Measurements from ENCODE around the gene COL18A1. TPM values are rescaled to one million over a fixed set of nuclear protein-coding genes. Genes with fewer than 3 reads are reported as not detected.

The COL18A1 gene
- total RNA-seq, 2 donors from 2014 or later: 56.2 to 229 TPM

DNA sequence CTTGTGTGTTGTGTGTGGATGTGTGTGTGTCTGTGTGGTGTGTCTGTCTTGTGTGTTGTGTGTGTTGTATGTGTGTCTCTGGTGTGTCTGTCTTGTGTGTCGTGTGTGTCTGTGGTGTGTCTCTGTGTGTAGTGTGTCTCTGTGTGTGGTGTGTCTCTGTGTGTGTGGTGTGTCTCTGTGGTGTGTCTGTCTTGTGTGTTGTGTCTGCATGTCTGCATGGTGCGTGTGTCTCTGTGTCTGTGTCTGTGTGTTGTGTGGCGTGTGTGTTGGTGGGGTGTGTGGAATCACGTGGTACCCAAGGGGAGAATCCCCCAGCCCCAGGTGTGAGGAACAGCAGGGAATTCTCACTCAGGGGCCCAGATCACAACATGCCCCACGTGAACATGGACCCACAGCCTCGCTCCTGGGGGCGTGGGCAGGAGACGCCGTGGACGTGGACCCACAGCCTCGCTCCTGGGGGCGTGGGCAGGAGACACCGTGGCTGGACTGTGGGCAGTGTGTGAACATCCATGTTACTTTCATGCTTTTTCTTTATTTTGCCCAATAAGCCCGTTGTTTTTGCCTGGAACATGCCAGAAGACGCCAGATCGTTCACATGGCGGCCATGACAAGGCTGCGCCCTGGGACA, 69.5 kb downstream of the COL18A1 start:
- no peak for TF ChIP-seq POLR2A (IDR thresholded peaks at IDR 0.05)
- TF ChIP-seq POLR2AphosphoS5 (IDR thresholded peaks at IDR 0.05): no peak
- TF ChIP-seq, protein P1, sequence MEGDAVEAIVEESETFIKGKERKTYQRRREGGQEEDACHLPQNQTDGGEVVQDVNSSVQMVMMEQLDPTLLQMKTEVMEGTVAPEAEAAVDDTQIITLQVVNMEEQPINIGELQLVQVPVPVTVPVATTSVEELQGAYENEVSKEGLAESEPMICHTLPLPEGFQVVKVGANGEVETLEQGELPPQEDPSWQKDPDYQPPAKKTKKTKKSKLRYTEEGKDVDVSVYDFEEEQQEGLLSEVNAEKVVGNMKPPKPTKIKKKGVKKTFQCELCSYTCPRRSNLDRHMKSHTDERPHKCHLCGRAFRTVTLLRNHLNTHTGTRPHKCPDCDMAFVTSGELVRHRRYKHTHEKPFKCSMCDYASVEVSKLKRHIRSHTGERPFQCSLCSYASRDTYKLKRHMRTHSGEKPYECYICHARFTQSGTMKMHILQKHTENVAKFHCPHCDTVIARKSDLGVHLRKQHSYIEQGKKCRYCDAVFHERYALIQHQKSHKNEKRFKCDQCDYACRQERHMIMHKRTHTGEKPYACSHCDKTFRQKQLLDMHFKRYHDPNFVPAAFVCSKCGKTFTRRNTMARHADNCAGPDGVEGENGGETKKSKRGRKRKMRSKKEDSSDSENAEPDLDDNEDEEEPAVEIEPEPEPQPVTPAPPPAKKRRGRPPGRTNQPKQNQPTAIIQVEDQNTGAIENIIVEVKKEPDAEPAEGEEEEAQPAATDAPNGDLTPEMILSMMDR (IDR thresholded peaks at IDR 0.05): no peak
- Histone ChIP-seq H3K9me3 (no peaks in the 10 kb centered on the region), H3K4me3 (no peak overlapping the region), H3K36me3 (no peaks in the 10 kb centered on the region), H3K27me3 (replicated peaks; ENCODE audit: insufficient read depth) (no peaks in the 10 kb centered on the region), H3K4me1 (replicated peaks) (no peaks in the 10 kb centered on the region), H3K27ac (no peak overlapping the region)
- intact Hi-C loops (cut with DNase I): no loop called here
- WGBS: 93% methylated on average over 18 of the region's 18 CpGs
- no peak for DNase-seq (ENCODE audit: low spot score)

DNA sequence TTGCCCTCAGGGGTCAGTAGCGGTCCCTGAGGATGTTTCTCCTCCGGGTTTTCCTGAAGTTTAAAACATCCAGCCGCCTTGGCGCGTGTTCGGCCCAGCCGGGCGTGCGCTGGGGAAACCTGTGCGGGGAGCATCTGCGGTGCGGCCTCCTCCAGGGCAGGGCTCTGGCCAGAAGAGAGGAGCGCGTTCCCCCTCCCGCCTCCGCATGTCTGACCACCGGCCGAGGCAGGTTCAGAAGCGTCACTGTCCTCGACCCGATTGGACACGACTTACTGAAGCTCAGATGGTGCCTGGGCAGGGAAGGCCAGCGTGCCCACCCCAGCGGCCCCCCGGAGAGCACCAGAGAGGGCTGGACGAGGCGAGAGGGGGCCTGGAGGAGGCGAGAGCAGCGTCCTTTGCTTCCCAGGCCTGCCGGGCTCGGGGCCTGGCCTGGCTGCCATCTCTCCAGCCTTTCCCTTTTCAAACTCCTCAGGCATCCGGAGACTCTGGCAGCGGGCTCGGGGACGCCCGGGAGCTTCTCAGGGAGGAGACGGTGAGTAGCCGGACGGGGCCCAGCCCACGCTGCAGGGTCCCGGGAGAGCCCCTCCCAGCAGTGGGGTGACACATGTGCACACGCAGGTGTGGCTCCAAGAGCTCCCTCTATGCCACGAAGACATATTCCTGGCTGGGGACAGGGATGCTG, 70.2 kb downstream of the COL18A1 start:
- Histone ChIP-seq H3K27me3 (replicated peaks; ENCODE audit: insufficient read depth) (no peaks in the 10 kb centered on the region), H3K36me3 (no peaks in the 10 kb centered on the region), H3K4me1 (replicated peaks) (no peaks in the 10 kb centered on the region), H3K27ac (no peak overlapping the region), H3K4me3 (no peak overlapping the region), H3K9me3 (no peaks in the 10 kb centered on the region)
- WGBS: 95% methylated on average over 42 of the region's 43 CpGs
- TF ChIP-seq, protein P1 (IDR thresholded peaks at IDR 0.05): no peak
- no peak for TF ChIP-seq POLR2A (IDR thresholded peaks at IDR 0.05)
- TF ChIP-seq POLR2AphosphoS5 (IDR thresholded peaks at IDR 0.05): no peak
- intact Hi-C loops (cut with DNase I): no loop called here
- DNase-seq (ENCODE audit: low spot score): no peak

DNA sequence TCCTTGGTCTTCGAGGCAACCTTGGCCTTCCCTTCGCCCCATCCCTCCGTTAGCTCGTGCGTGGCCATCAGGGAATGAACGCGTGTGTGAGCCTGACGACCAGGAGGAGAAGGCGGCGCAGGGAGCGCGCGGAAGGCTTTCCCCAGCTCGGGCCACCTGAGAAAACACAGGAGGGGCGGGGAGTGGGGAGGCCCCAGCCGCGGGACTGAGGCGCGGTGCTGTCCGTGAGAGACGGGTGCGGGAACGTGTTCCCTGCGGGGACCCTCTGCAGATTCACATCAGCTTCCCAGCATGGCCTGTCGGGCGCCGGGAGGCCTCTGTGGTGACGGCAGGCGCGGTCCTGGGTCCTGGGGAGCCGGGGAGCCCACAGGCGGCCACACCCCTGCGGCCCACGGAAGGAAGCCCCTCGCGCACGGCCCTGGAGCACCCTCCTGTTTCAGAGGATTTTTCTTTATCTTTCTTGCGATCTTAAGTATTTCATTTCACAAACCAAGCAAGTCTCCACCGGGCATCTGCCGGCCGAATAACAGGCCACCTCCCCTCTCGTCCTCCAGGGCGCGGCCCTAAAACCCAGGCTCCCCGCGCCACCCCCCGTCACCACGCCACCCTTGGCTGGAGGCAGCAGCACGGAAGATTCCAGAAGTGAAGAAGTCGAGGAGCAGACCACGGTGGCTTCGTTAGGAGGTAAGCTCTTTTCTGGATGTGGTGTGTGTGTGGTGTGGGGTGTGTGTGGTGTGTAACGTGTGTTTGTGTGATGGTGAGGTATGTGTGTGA, 71.0 kb downstream of the COL18A1 start:
- 88% methylated on average over 53 of the region's 53 CpGs for WGBS
- TF ChIP-seq POLR2A (IDR thresholded peaks at IDR 0.05) (no peak), POLR2AphosphoS5 (IDR thresholded peaks at IDR 0.05) (no peak)
- TF ChIP-seq, protein P1 (IDR thresholded peaks at IDR 0.05): no peak
- no peak for DNase-seq (ENCODE audit: low spot score)
- no peaks in the 10 kb centered on the region for H3K36me3 ChIP-seq
- H3K4me3 ChIP-seq: no peak overlapping the region
- no peak overlapping the region for H3K27ac ChIP-seq
- H3K9me3 ChIP-seq: no peaks in the 10 kb centered on the region
- no peaks in the 10 kb centered on the region for H3K27me3 ChIP-seq (replicated peaks; ENCODE audit: insufficient read depth)
- intact Hi-C loops (cut with DNase I): no loop called here
- no peaks in the 10 kb centered on the region for H3K4me1 ChIP-seq (replicated peaks)

DNA sequence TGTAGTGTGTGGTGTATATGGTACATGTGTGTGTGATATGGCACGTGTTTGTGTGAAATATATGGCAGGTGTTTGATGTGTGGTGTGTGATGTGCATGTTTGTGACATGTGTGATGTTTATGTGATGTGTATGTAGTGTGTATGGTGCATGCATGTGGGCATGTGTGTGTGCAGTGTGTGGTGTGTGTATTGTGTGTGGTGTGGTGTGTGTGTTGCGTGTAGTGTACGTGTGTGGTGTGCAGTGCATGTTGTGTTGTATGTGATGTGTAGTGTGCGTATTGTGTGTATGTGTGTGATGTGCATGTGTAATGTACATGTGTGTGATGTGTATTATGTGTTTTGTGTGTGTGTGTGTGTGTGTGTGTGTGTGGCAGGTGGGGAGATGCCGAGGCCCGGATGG, 71.6 kb downstream of the COL18A1 start:
- H3K9me3 ChIP-seq: no peaks in the 10 kb centered on the region
- H3K4me1 ChIP-seq (replicated peaks): no peaks in the 10 kb centered on the region
- intact Hi-C loops (cut with DNase I): no loop called here
- H3K27me3 ChIP-seq (replicated peaks; ENCODE audit: insufficient read depth): no peaks in the 10 kb centered on the region
- no peak overlapping the region for H3K27ac ChIP-seq
- no peak overlapping the region for H3K4me3 ChIP-seq
- H3K36me3 ChIP-seq: no peaks in the 10 kb centered on the region
- TF ChIP-seq POLR2AphosphoS5 (IDR thresholded peaks at IDR 0.05): no peak
- no peak for TF ChIP-seq POLR2A (IDR thresholded peaks at IDR 0.05)
- WGBS: 96% methylated on average over 6 of the region's 6 CpGs
- DNase-seq (ENCODE audit: low spot score): no peak
